Measurements from ENCODE around the gene RCAN3.
"Not testable (repeated sequence)": the region's sequence is repeated elsewhere in the genome, so short reads cannot be mapped to it uniquely, and the experiment has no call there.

RCAN3 gene

GRCh38 chr1:24540906-24541710 lies 38.5 kb downstream of the RCAN3 start:
- peak; percentile 74 for DNase-seq (ENCODE audit: low read depth)
- peaks cover 29% of the 10 kb centered on the region for H3K4me1 ChIP-seq (ENCODE audit: control insufficient read depth, insufficient read depth, low read length)
- H3K9me3 ChIP-seq (ENCODE audit: control insufficient read depth, low read length) = no peaks in the 10 kb centered on the region
- no peak overlapping the region for H3K9ac ChIP-seq (ENCODE audit: low read length)
- H3K36me3 ChIP-seq (ENCODE audit: control insufficient read depth, insufficient read depth, low read length, severe bottlenecking) = no peaks in the 10 kb centered on the region
- no peak overlapping the region for H3K4me3 ChIP-seq (ENCODE audit: low read length)
- H3K27me3 ChIP-seq (replicated peaks; ENCODE audit: control insufficient read depth, insufficient read depth, low read length) = peaks cover 3% of the 10 kb centered on the region

GRCh38 chr1:24541711-24542346 lies 39.2 kb downstream of the RCAN3 start:
- peaks cover 5% of the 10 kb centered on the region for H3K27me3 ChIP-seq (replicated peaks; ENCODE audit: control insufficient read depth, insufficient read depth, low read length)
- no peaks in the 10 kb centered on the region for H3K9me3 ChIP-seq (ENCODE audit: control insufficient read depth, low read length)
- DNase-seq (ENCODE audit: low read depth) = no peak
- H3K4me3 ChIP-seq (ENCODE audit: low read length) = no peak overlapping the region
- no peak overlapping the region for H3K9ac ChIP-seq (ENCODE audit: low read length)
- H3K4me1 ChIP-seq (ENCODE audit: control insufficient read depth, insufficient read depth, low read length) = peaks cover 29% of the 10 kb centered on the region
- H3K36me3 ChIP-seq (ENCODE audit: control insufficient read depth, insufficient read depth, low read length, severe bottlenecking) = no peaks in the 10 kb centered on the region

GRCh38 chr1:24544239-24544638 lies 41.6 kb downstream of the RCAN3 start:
- Histone ChIP-seq H3K36me3 (ENCODE audit: control insufficient read depth, insufficient read depth, low read length, severe bottlenecking) (no peaks in the 10 kb centered on the region), H3K9me3 (ENCODE audit: control insufficient read depth, low read length) (no peaks in the 10 kb centered on the region), H3K27me3 (replicated peaks; ENCODE audit: control insufficient read depth, insufficient read depth, low read length) (peaks cover 23% of the 10 kb centered on the region), H3K4me1 (ENCODE audit: control insufficient read depth, insufficient read depth, low read length) (peaks cover 29% of the 10 kb centered on the region), H3K9ac (ENCODE audit: low read length) (no peak overlapping the region), H3K4me3 (ENCODE audit: low read length) (no peak overlapping the region)
- DNase-seq (ENCODE audit: low read depth) = no peak

GRCh38 chr1:24545662-24546061 lies 43.0 kb downstream of the RCAN3 start:
- DNase-seq (ENCODE audit: low read depth) = no peak
- Histone ChIP-seq H3K9me3 (ENCODE audit: control insufficient read depth, low read length) (no peaks in the 10 kb centered on the region), H3K36me3 (ENCODE audit: control insufficient read depth, insufficient read depth, low read length, severe bottlenecking) (no peaks in the 10 kb centered on the region), H3K4me3 (ENCODE audit: low read length) (no peak overlapping the region), H3K9ac (ENCODE audit: low read length) (no peak overlapping the region), H3K4me1 (ENCODE audit: control insufficient read depth, insufficient read depth, low read length) (peaks cover 25% of the 10 kb centered on the region), H3K27me3 (replicated peaks; ENCODE audit: control insufficient read depth, insufficient read depth, low read length) (peaks cover 33% of the 10 kb centered on the region)

- Histone ChIP-seq H3K36me3 (ENCODE audit: control insufficient read depth, insufficient read depth, low read length, severe bottlenecking) (no peaks in the 10 kb centered on the region), H3K4me1 (ENCODE audit: control insufficient read depth, insufficient read depth, low read length) (peaks cover 13% of the 10 kb centered on the region), H3K9me3 (ENCODE audit: control insufficient read depth, low read length) (no peaks in the 10 kb centered on the region), H3K27me3 (replicated peaks; ENCODE audit: control insufficient read depth, insufficient read depth, low read length) (peaks cover 47% of the 10 kb centered on the region), H3K9ac (ENCODE audit: low read length) (no peak overlapping the region), H3K4me3 (ENCODE audit: low read length) (no peak overlapping the region)
- no peak for DNase-seq (ENCODE audit: low read depth)
Observed at GRCh38 chr1:24547195-24547594, 44.6 kb downstream of the RCAN3 start.

GRCh38 chr1:24548070-24548469 lies 45.4 kb downstream of the RCAN3 start:
- H3K27me3 ChIP-seq (replicated peaks; ENCODE audit: control insufficient read depth, insufficient read depth, low read length) = peaks cover 51% of the 10 kb centered on the region
- H3K9ac ChIP-seq (ENCODE audit: low read length) = no peak overlapping the region
- peaks cover 13% of the 10 kb centered on the region for H3K4me1 ChIP-seq (ENCODE audit: control insufficient read depth, insufficient read depth, low read length)
- no peak overlapping the region for H3K4me3 ChIP-seq (ENCODE audit: low read length)
- no peak for DNase-seq (ENCODE audit: low read depth)
- no peaks in the 10 kb centered on the region for H3K36me3 ChIP-seq (ENCODE audit: control insufficient read depth, insufficient read depth, low read length, severe bottlenecking)
- H3K9me3 ChIP-seq (ENCODE audit: control insufficient read depth, low read length) = no peaks in the 10 kb centered on the region

GRCh38 chr1:24549210-24549609 lies 46.6 kb downstream of the RCAN3 start:
- H3K4me1 ChIP-seq (ENCODE audit: control insufficient read depth, insufficient read depth, low read length); H3K9me3 ChIP-seq (ENCODE audit: control insufficient read depth, low read length); H3K36me3 ChIP-seq (ENCODE audit: control insufficient read depth, insufficient read depth, low read length, severe bottlenecking); DNase-seq (ENCODE audit: low read depth); H3K4me3 ChIP-seq (ENCODE audit: low read length); H3K9ac ChIP-seq (ENCODE audit: low read length): not testable (repeated sequence)
- peaks cover 60% of the 10 kb centered on the region for H3K27me3 ChIP-seq (replicated peaks; ENCODE audit: control insufficient read depth, insufficient read depth, low read length)

- Histone ChIP-seq H3K4me1 (ENCODE audit: control insufficient read depth, insufficient read depth, low read length) (no peaks in the 10 kb centered on the region), H3K27me3 (replicated peaks; ENCODE audit: control insufficient read depth, insufficient read depth, low read length) (peaks cover 68% of the 10 kb centered on the region), H3K9ac (ENCODE audit: low read length) (no peak overlapping the region), H3K4me3 (ENCODE audit: low read length) (no peak overlapping the region), H3K9me3 (ENCODE audit: control insufficient read depth, low read length) (no peaks in the 10 kb centered on the region), H3K36me3 (ENCODE audit: control insufficient read depth, insufficient read depth, low read length, severe bottlenecking) (no peaks in the 10 kb centered on the region)
- DNase-seq (ENCODE audit: low read depth) = no peak
Observed at GRCh38 chr1:24551290-24551959, 48.8 kb downstream of the RCAN3 start.

- Histone ChIP-seq H3K9ac (ENCODE audit: low read length) (no peak overlapping the region), H3K9me3 (ENCODE audit: control insufficient read depth, low read length) (no peaks in the 10 kb centered on the region), H3K4me1 (ENCODE audit: control insufficient read depth, insufficient read depth, low read length) (no peaks in the 10 kb centered on the region), H3K4me3 (ENCODE audit: low read length) (no peak overlapping the region), H3K27me3 (replicated peaks; ENCODE audit: control insufficient read depth, insufficient read depth, low read length) (peaks cover 74% of the 10 kb centered on the region), H3K36me3 (ENCODE audit: control insufficient read depth, insufficient read depth, low read length, severe bottlenecking) (no peaks in the 10 kb centered on the region)
- DNase-seq (ENCODE audit: low read depth) = peak; percentile 43
Observed at GRCh38 chr1:24551960-24552571, 49.4 kb downstream of the RCAN3 start.

GRCh38 chr1:24553931-24554330 lies 51.3 kb downstream of the RCAN3 start:
- Histone ChIP-seq H3K27me3 (replicated peaks; ENCODE audit: control insufficient read depth, insufficient read depth, low read length) (peaks cover 70% of the 10 kb centered on the region), H3K9ac (ENCODE audit: low read length) (no peak overlapping the region), H3K9me3 (ENCODE audit: control insufficient read depth, low read length) (no peaks in the 10 kb centered on the region), H3K36me3 (ENCODE audit: control insufficient read depth, insufficient read depth, low read length, severe bottlenecking) (no peaks in the 10 kb centered on the region), H3K4me1 (ENCODE audit: control insufficient read depth, insufficient read depth, low read length) (no peaks in the 10 kb centered on the region), H3K4me3 (ENCODE audit: low read length) (no peak overlapping the region)
- DNase-seq (ENCODE audit: low read depth) = no peak

GRCh38 chr1:24554714-24555113 lies 52.1 kb downstream of the RCAN3 start:
- H3K4me3 ChIP-seq (ENCODE audit: low read length) = no peak overlapping the region
- no peaks in the 10 kb centered on the region for H3K9me3 ChIP-seq (ENCODE audit: control insufficient read depth, low read length)
- DNase-seq (ENCODE audit: low read depth) = no peak
- no peaks in the 10 kb centered on the region for H3K4me1 ChIP-seq (ENCODE audit: control insufficient read depth, insufficient read depth, low read length)
- H3K27me3 ChIP-seq (replicated peaks; ENCODE audit: control insufficient read depth, insufficient read depth, low read length) = peaks cover 65% of the 10 kb centered on the region
- no peak overlapping the region for H3K9ac ChIP-seq (ENCODE audit: low read length)
- no peaks in the 10 kb centered on the region for H3K36me3 ChIP-seq (ENCODE audit: control insufficient read depth, insufficient read depth, low read length, severe bottlenecking)
